ENCODE measurements around the gene RBM33. TPM values are rescaled to one million over a fixed set of nuclear protein-coding genes. Genes with fewer than 3 reads are reported as not detected.

The RBM33 gene
- total RNA-seq, 4 donors from 2014 or later, result 62.8 to 129 (median 92.8) TPM

DNA sequence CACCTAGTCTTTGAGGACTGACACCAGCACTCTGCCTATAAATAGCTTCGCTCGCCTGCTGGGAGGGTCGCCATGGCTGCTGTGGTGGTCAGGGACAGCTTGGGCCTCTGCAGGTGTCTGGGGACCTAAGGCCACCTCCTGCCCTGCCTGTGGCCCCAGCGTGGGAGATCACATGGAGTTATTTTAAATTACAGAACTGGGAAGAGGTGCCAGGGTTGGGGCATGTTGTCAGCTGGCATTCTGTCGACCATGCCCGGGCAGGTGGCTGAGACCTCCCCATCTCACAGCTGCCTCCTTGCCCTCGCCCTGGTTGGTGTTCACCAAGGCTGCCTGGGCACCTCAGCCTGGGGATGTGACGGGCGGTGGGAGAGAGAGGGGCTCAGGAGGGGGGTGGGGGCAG is 149.7 kb downstream of the RBM33 start:
- no peak for DNase-seq
- TF ChIP-seq POLR2AphosphoS5 (IDR thresholded peaks at IDR 0.05) (no peak), POLR2A (IDR thresholded peaks at IDR 0.05) (no peak), EP300 (IDR thresholded peaks at IDR 0.05; ENCODE audit: low read depth) (no peak)
- TF ChIP-seq, protein P1, sequence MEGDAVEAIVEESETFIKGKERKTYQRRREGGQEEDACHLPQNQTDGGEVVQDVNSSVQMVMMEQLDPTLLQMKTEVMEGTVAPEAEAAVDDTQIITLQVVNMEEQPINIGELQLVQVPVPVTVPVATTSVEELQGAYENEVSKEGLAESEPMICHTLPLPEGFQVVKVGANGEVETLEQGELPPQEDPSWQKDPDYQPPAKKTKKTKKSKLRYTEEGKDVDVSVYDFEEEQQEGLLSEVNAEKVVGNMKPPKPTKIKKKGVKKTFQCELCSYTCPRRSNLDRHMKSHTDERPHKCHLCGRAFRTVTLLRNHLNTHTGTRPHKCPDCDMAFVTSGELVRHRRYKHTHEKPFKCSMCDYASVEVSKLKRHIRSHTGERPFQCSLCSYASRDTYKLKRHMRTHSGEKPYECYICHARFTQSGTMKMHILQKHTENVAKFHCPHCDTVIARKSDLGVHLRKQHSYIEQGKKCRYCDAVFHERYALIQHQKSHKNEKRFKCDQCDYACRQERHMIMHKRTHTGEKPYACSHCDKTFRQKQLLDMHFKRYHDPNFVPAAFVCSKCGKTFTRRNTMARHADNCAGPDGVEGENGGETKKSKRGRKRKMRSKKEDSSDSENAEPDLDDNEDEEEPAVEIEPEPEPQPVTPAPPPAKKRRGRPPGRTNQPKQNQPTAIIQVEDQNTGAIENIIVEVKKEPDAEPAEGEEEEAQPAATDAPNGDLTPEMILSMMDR (IDR thresholded peaks at IDR 0.05), result no peak
- Histone ChIP-seq H3K27me3 (peaks cover 34% of the 10 kb centered on the region), H3K27ac (no peak overlapping the region), H3K9me3 (no peaks in the 10 kb centered on the region), H3K4me3 (no peak overlapping the region), H3K36me3 (no peaks in the 10 kb centered on the region), H3K4me1 (peaks cover 0 to 8% (median 8%) of the 10 kb centered on the region in 4 donors)
- 83% methylated on average over 9 of the region's 9 CpGs; no CpG with 5 or more reads in 1 of the 2 donors for WGBS, 2 donors (ENCODE audit: low coverage in 1 of 2)
- intact Hi-C loops (cut with DNase I; ENCODE audit: low total_unique reads), result no loop called here
- in situ Hi-C loops (cut with MboI; ENCODE audit: low pct_ligation_motif_present in 1 of 4, low pct_unique_long_range_greater_than_20kb in 1 of 4, low sequenced_read_pairs in 3 of 4), result loop anchor here in 1 of 4 donors (25.0 kb wide), 1 partner anchor 1018 kb away; no protein-coding TSS in a partner anchor

DNA sequence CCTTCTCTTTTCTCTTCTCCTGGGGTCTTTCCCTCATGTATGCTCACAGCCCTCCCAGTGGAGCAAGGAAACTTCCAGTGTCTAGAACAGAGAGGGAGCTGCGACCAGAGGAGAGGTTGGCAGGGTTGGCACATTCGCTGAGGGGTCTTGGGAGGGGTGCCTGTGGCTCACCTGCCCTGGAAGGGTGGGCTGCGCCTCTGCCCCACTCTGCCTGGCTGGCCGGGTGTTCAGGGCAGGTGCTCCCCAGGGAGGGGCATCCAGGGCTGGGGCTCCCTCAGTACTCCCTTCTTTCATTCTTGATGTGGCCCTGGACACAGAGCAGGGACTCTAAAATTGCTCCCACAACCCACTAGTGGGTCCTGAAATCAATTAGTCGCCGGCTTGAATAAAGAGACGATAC is 150.9 kb downstream of the RBM33 start:
- H3K27ac ChIP-seq, result no peak overlapping the region
- TF ChIP-seq, protein P1 (IDR thresholded peaks at IDR 0.05), result no peak
- TF ChIP-seq EP300 (IDR thresholded peaks at IDR 0.05; ENCODE audit: low read depth), result no peak
- TF ChIP-seq POLR2A (IDR thresholded peaks at IDR 0.05), result no peak
- TF ChIP-seq POLR2AphosphoS5 (IDR thresholded peaks at IDR 0.05), result no peak
- H3K27me3 ChIP-seq, result peaks cover 45% of the 10 kb centered on the region
- no peak overlapping the region for H3K4me3 ChIP-seq
- in situ Hi-C loops (cut with MboI; ENCODE audit: low pct_ligation_motif_present in 1 of 4, low pct_unique_long_range_greater_than_20kb in 1 of 4, low sequenced_read_pairs in 3 of 4), result loop anchor here in 1 of 4 donors (25.0 kb wide), 1 partner anchor 1017 kb away; no protein-coding TSS in a partner anchor
- WGBS, 2 donors (ENCODE audit: low coverage in 1 of 2), result 89% methylated on average over 7 of the region's 7 CpGs; no CpG with 5 or more reads in 1 of the 2 donors
- H3K36me3 ChIP-seq, result no peaks in the 10 kb centered on the region
- intact Hi-C loops (cut with DNase I; ENCODE audit: low total_unique reads), result no loop called here
- H3K4me1 ChIP-seq, result peaks cover 0 to 8% (median 8%) of the 10 kb centered on the region in 4 donors
- DNase-seq, result no peak
- H3K9me3 ChIP-seq, result no peaks in the 10 kb centered on the region

DNA sequence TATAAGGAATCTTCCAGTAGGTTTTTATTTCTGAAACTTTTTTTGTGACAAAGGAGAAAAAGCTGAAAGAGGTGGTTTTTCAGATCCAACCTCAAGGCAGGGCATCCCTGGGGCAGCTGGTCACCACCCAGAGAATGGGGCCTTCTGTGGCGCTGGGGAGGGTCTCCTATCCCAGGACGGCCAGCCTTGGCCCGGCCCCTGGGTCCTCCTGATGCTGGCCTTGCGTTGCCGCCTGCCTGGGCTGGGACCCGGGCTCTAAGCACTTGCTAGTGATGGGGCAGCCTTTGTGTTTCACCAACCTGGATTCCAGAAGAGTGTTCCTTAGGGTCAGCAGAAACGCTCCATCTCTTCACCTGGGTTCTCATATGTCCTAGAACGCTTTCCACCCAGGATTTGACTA is 151.5 kb downstream of the RBM33 start:
- Histone ChIP-seq H3K4me3 (no peak overlapping the region), H3K9me3 (no peaks in the 10 kb centered on the region), H3K36me3 (no peaks in the 10 kb centered on the region), H3K27ac (no peak overlapping the region), H3K27me3 (peaks cover 50% of the 10 kb centered on the region), H3K4me1 (peaks cover 0 to 8% (median 8%) of the 10 kb centered on the region in 4 donors)
- no peak for TF ChIP-seq EP300 (IDR thresholded peaks at IDR 0.05; ENCODE audit: low read depth)
- TF ChIP-seq POLR2A (IDR thresholded peaks at IDR 0.05), result no peak
- TF ChIP-seq, protein P1 (IDR thresholded peaks at IDR 0.05), result no peak
- TF ChIP-seq POLR2AphosphoS5 (IDR thresholded peaks at IDR 0.05), result no peak
- DNase-seq, result no peak
- 40 to 90% methylated on average over 1 to 8 of the region's 8 CpGs for WGBS, 2 donors (ENCODE audit: low coverage in 1 of 2)
- in situ Hi-C loops (cut with MboI; ENCODE audit: low pct_ligation_motif_present in 1 of 4, low pct_unique_long_range_greater_than_20kb in 1 of 4, low sequenced_read_pairs in 3 of 4) (loop anchor here in 1 of 4 donors (25.0 kb wide), 1 partner anchor 1016 kb away; no protein-coding TSS in a partner anchor), intact Hi-C loops (cut with DNase I; ENCODE audit: low total_unique reads) (no loop called here)

DNA sequence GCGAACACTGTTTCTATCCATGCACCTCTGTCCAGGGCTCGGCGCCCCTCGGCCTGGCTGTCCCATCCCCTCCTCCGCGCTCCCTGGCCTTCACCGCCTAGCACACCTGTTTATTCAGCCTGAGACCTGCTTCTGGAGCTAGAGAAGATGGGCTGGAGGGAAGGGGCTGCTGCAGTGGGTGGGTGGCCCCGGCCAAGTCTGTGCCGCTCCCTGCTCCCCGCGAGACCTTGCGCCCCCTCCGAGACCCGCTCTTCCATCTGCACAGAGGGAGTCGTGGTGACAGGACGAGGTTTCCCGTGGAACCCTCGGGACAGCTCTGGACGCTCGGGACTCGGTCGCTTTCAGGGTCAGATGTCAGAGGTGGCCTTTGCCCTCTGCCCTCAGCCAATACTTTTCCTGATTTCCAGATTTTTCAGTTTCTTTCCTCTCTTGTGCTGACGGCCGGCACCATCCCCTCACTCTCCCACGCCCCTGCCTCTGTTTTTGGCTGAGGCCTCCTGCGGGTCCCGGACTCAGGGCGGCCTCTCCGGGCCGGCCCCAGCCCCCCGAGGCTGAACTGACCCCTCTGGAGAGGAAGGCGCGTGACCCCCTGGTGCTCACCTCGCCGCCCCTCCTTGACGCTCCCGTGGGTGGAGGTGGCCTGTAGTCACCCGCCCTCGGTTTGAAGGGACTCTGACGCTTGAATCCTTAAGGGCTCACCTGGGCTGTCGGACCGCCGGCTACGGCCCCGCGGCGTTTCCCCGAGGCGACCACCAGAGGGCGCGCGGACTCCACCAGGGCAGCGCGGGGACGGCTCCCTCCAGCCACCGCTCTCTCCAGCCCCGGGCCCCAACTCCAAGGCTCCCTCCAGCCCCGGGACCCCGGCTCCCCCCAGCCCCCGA is 152.2 kb downstream of the RBM33 start:
- in situ Hi-C loops (cut with MboI; ENCODE audit: low pct_ligation_motif_present in 1 of 4, low pct_unique_long_range_greater_than_20kb in 1 of 4, low sequenced_read_pairs in 3 of 4) (loop anchor here in 1 of 4 donors (25.0 kb wide), 1 partner anchor 1016 kb away; no protein-coding TSS in a partner anchor), intact Hi-C loops (cut with DNase I; ENCODE audit: low total_unique reads) (no loop called here)
- Histone ChIP-seq H3K9me3 (no peaks in the 10 kb centered on the region), H3K27ac (no peak overlapping the region), H3K4me1 (peaks cover 0 to 8% (median 8%) of the 10 kb centered on the region in 4 donors), H3K36me3 (no peaks in the 10 kb centered on the region), H3K27me3 (peaks cover 57% of the 10 kb centered on the region), H3K4me3 (no peak overlapping the region)
- TF ChIP-seq, protein P1 (IDR thresholded peaks at IDR 0.05), result peak; percentile 74 to 96 (median 90)
- TF ChIP-seq EP300 (IDR thresholded peaks at IDR 0.05; ENCODE audit: low read depth), result no peak
- no peak for TF ChIP-seq POLR2AphosphoS5 (IDR thresholded peaks at IDR 0.05)
- DNase-seq, result peak; percentile 73
- WGBS, 2 donors (ENCODE audit: low coverage in 1 of 2), result 42 to 59% methylated on average over 10 to 40 of the region's 60 CpGs
